GM21360 (cell line): Measurements from ENCODE around the gene AIRE.

Experiments used
- ATAC-seq: cut with Tn5 transposase; IDR thresholded peaks from one replicate; pipeline ENCODE4 v1.9.1; 2021; ENCODE audit warnings: mild to moderate bottlenecking, moderate library complexity; ENCODE audit not compliant: unreplicated experiment

AIRE gene

DNA sequence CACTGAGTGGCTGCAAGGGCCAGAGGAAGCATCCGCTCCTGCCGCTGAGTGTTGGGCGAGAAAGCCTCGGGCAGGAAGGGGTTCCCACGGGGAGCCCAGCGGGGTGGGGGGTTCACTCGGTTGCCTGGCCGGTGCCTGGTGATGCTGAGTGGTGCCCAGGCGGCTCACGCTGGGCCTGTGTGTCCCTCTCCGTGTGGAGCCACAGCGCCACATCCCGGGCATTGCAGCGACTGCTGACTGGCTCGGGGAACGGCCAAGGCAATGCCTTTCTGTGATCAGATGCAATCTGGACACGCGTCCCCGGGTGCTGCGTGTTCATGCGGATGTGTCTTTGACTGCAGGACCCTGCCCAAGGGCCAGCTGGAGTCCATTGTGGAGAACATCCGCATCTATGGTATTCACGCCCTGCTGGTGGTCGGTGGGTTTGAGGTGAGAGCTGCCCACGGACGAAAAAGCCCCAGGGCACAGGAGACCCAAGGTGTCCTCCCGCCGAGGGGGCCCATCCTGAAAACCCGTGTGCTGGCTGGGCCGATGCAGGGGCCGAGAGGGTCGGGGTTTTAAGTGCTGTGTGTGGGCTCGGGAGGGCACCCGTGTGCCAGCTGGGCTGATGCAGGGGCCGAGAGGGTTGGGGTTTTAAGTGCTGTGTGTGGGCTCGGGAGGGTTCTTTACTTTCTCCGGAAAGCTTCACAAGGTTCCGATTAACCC lies 37.1 kb downstream of the AIRE start:
- ATAC-seq, result no peak

GRCh38 chr21:44323591-44323990 lies 37.9 kb downstream of the AIRE start:
- no peak for ATAC-seq

DNA sequence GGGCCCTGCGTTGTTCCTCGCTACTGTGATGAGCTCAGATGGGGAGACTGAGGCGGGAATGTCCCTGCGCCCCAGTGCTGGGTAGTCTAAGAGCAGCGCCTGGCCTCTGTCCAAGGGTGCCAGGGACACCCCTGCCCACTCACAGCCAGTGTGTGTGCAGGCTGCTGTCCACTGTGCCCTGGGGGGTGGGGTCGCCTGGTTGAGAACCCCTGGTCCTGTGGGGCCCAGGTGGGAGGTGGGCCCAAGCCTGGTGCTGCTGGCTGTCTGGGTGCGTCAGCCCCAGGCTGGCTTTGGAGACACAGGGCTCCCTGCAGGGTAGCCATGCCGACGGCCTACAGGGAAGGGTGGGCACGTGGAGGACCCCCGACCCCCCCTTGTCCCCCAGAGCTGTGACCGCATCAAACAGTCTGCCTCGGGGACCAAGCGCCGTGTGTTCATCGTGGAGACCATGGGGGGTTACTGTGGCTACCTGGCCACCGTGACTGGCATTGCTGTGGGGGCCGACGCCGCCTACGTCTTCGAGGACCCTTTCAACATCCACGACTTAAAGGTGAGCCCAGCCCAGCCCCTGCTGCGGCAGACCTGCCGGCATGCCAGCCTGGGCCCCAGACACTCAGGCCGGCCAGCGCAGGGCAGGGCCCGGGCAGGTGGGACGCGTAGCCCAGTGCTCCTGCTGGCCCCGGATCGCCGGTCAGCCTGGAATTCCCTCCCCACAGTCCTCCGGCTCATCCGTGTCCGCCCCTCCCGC lies 38.6 kb downstream of the AIRE start:
- no peak for ATAC-seq

GRCh38 chr21:44324854-44325107 lies 39.1 kb downstream of the AIRE start:
- no peak for ATAC-seq

- ATAC-seq, result no peak
Measured at GRCh38 chr21:44325386-44326271, 40.0 kb downstream of the AIRE start.

DNA sequence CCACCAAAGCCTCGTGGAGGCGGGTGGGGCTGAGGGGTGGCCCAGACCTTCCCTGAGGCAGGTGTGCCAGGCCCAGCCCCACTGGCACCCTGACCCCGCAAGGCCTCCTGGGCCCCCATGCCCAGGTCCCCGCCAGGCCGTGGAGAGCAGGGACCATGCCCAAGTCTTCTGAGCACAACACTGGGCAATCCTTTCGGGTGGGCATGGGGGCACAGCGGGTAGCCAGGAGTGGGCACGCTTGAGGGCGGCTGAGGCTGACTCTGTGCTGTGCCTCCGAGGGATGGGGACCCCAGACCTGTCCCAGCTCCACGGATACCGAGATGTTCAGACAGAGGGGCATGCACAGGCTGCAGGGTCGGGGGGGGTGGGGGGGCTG lies 40.6 kb downstream of the AIRE start:
- ATAC-seq, result no peak

DNA sequence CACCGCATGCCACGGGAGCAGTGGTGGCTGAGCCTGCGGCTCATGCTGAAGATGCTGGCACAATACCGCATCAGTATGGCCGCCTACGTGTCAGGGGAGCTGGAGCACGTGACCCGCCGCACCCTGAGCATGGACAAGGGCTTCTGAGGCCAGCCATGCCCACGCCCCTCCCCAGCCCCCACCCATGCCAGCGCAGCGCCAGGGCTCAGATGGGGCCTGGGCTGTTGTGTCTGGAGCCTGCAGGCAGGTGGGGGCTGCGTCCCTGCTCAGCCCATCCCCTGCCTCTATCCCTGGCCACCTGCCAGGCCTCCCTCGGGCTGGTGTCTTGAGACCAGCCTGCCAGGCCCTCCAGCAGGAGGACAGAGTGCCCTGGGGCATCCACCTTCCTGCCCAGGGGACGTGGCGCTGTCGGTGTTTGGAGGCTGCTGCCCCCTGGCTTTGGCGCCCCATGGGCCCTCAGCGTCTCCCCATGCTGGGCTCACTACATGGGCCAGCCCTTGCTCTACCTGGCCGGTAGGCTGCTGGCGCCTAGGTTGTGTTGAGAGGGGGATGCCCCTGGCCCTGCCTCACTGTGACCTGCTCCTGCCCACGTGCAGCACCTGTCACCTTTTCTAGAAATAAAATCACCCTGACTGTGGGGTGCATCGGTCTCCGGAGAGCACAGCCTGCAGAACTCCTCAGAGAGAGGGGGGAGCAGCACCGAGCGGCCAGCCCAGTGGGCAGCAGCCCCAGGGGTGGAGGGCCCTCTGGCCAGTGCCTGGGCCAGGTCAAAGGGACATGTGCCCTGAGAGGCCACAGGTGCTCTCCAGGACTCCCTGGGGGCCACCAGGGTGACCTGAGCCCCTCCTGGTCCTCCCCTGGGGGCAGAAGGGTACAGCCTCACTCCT lies 41.3 kb downstream of the AIRE start:
- ATAC-seq, result no peak

DNA sequence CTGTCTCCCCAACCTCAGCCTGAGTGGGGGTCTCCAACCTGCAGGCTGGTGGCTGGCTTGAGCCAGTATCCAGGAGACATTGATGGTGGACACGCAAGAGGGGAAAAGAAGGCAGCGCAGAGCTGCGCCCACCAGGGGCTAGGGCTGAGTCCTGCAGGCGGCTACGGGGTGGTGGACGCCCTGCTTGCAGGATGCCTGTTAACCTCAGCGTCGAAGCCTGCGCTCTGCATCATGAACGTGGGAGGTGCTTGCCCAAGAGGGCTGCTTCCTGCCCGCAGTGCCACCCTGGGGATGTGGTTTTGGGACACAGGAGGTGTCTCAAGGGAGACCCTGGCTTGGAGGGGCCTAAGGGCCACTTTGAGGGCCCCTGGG lies 41.9 kb downstream of the AIRE start:
- ATAC-seq, result no peak

- no peak for ATAC-seq
Measured at GRCh38 chr21:44328242-44328895, 42.7 kb downstream of the AIRE start.

DNA sequence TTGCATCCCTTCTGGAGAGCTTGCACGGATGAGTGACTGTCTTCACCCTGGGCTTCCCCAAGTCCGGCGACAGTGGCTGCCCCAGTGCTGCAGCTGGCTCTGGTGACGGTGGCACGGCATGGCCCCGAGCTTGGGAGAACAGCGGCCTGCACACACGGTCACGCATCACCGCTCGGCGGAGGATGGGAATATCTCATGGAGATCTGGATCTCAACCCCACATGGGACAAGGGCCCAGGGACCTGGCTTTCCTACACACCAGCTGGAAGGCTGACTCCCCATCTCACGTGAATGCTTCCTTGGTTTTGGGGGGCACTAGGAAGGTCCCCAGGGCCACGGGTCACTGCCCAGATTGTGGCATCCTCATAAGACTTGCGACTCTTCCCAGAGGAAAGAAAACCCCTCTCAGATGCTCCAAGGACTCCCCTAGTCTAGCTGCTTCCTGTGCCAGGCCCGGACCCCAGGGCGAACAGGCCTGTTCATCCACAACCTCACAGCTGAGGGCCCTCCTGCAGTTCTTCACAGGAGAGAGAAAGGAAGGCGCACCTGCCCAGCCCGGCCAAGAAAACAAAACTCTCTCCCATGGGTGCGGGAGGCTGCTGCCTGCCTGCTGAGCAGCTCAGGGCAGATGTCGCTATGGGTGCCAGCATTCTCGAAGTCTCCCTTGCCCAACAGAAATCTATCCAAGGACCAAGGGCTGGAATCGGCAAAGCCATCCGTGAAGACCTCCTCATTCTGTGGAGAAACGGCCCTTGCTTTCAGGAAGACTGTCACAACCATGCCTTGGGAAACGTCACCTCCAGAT lies 43.6 kb downstream of the AIRE start:
- ATAC-seq, result no peak

GRCh38 chr21:44329971-44330681 lies 44.5 kb downstream of the AIRE start:
- ATAC-seq, result no peak

GRCh38 chr21:44330698-44331097 lies 45.0 kb downstream of the AIRE start:
- ATAC-seq, result no peak

DNA sequence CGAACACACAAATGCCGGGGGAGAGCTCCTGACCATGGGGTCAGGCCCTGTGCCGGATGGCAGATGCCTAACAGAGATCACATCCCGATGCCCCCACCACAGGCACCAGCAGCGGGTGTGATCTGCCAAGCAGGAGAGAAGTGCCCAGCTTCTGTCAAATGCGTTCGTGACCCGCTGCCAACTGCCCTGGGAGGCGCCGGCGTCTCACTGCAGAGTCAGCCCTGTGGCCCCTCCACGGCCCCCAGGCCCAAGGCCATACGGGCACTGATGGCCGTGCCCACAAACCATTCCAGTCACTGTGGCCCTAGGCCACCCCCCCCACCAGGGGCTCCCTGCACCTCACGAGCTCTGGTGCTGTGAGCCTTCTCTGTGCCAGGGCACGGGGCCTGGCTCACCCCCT lies 45.5 kb downstream of the AIRE start:
- no peak for ATAC-seq

DNA sequence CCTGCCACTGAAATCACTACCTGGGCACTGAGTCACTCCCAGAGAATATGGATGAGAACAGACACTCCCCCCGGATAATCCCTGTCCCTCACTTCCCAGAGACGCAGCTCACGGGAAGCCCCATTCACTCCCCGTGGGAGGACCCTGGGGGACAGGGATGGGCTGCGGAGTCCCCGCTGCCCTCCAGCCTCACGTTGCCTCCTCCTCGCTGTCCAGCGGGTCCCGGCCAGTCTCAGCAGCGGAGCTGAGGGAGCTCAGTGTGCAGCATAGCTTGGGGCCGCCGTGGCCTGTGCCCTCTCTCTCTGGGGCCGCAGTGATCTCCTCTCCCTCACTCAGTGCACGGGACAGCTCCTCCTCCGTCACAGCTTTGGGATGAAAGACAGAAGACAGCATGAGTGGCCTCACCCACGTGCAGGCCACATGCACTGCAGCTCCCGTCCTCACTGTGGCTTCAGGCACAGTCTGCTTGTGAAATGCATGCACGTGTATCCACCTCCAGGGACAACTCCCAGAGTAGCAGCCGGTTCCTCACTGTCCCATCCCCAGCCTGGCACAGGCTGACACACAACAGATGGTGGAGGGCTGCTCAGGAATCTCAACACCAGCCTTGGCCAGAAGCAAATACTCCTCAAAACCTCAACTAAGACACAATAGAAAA lies 46.1 kb downstream of the AIRE start:
- ATAC-seq, result no peak

- ATAC-seq, result no peak
Measured at GRCh38 chr21:44332383-44332782, 46.7 kb downstream of the AIRE start.

DNA sequence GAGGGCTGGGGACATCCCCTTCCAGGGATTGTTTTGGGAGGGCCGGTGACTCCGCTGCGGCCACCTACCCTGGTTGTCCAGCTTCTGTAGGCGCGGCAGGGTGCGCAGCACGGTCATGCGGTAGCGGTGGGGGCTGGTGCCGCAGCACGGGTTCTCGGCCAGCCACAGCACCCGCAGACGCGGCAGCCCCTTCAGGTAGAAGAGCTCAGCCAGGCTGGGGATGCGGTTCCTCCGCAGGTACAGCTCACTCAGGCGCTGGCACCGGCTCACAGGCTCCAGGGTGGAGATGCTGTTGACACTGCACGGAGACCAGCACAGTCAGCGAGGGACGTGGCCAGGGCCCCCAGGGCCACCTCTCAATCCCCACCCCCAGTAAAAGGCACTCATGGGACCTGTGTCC lies 47.3 kb downstream of the AIRE start:
- no peak for ATAC-seq

GRCh38 chr21:44333509-44334328 lies 48.0 kb downstream of the AIRE start:
- no peak for ATAC-seq
